ENCODE measurements around the gene ATP5PO. TPM values are rescaled to one million over a fixed set of nuclear protein-coding genes. Genes with fewer than 3 reads are reported as not detected.
A peak's percentile ranks its signal among the peaks of the same experiment; 100 is the strongest.

ATP5PO gene
- total RNA-seq, 1 experiment from 2014 or later = 386 TPM

GRCh38 chr21:33897739-33898138 is 17.9 kb downstream of the ATP5PO start:
- Histone ChIP-seq H2AFZ (ENCODE audit: low read length) (no peak overlapping the region), H3K36me3 (ENCODE audit: low read depth, low read length) (peaks cover 6% of the 10 kb centered on the region; the same call in 1 of the 2 replicates), H3K27ac (ENCODE audit: low read length) (no peak overlapping the region), H4K20me1 (ENCODE audit: low read length) (no peaks in the 10 kb centered on the region), H3K4me3 (ENCODE audit: low read length) (no peak overlapping the region), H3K9ac (ENCODE audit: low read length) (no peak overlapping the region), H3K9me2 (replicated peaks; ENCODE audit: low read length) (no peaks in the 10 kb centered on the region), H3K9me3 (ENCODE audit: low read length) (no peaks in the 10 kb centered on the region), H3K79me2 (ENCODE audit: low read length) (no peaks in the 10 kb centered on the region), H3F3A (ENCODE audit: low read length, unreplicated experiment) (no peaks in the 10 kb centered on the region), H3K27me3 (ENCODE audit: low read length) (no peaks in the 10 kb centered on the region), H3K4me1 (ENCODE audit: insufficient read depth, low read length) (peaks cover 13% of the 10 kb centered on the region), H3K4me2 (ENCODE audit: low read length) (no peak overlapping the region)
- ChIA-PET POLR2A (ENCODE audit: unreplicated experiment) (no interaction called here), CTCF (interaction anchor here (0.6 kb wide), 1 partner anchor 35 kb away, joined by 3 read pairs; no protein-coding TSS in a partner anchor)
- no TSS peak for BruUV-seq (replicated peaks)
- intact Hi-C loops (cut with micrococcal nuclease) = no loop called here
- no peak for DNase-seq
- ATAC-seq = no peak
- no peak for TF ChIP-seq CTCF (conservative IDR thresholded peaks at IDR 0.05; ENCODE audit: low read depth, low read length)
- TF ChIP-seq EZH2phosphoT487 (IDR thresholded peaks at IDR 0.05; ENCODE audit: borderline replicate concordance, low read length) = no peak
- no peak for TF ChIP-seq EZH2 (IDR thresholded peaks at IDR 0.05; ENCODE audit: low read length, unreplicated experiment)

- DNase-seq (no peak), ATAC-seq (no peak)
- Histone ChIP-seq H3K36me3 (ENCODE audit: low read depth, low read length) (peaks cover 3% of the 10 kb centered on the region; the same call in 1 of the 2 replicates), H3K27ac (ENCODE audit: low read length) (no peak overlapping the region), H3K9me3 (ENCODE audit: low read length) (no peaks in the 10 kb centered on the region), H3F3A (ENCODE audit: low read length, unreplicated experiment) (no peaks in the 10 kb centered on the region), H3K4me2 (ENCODE audit: low read length) (no peak overlapping the region), H2AFZ (ENCODE audit: low read length) (no peak overlapping the region), H3K4me3 (ENCODE audit: low read length) (no peak overlapping the region), H3K79me2 (ENCODE audit: low read length) (no peaks in the 10 kb centered on the region), H4K20me1 (ENCODE audit: low read length) (no peaks in the 10 kb centered on the region), H3K27me3 (ENCODE audit: low read length) (no peaks in the 10 kb centered on the region), H3K4me1 (ENCODE audit: insufficient read depth, low read length) (peaks cover 13% of the 10 kb centered on the region), H3K9me2 (replicated peaks; ENCODE audit: low read length) (no peaks in the 10 kb centered on the region), H3K9ac (ENCODE audit: low read length) (no peak overlapping the region)
- intact Hi-C loops (cut with micrococcal nuclease) = no loop called here
- TF ChIP-seq EZH2phosphoT487 (IDR thresholded peaks at IDR 0.05; ENCODE audit: borderline replicate concordance, low read length) = no peak
- TF ChIP-seq CTCF (conservative IDR thresholded peaks at IDR 0.05; ENCODE audit: low read depth, low read length) = no peak
- TF ChIP-seq EZH2 (IDR thresholded peaks at IDR 0.05; ENCODE audit: low read length, unreplicated experiment) = no peak
- CTCF ChIA-PET = interaction anchor here (0.6 kb wide), 1 partner anchor 35 kb away, joined by 3 read pairs; no protein-coding TSS in a partner anchor
- BruUV-seq (replicated peaks) = no TSS peak
- POLR2A ChIA-PET (ENCODE audit: unreplicated experiment) = no interaction called here
Observed at GRCh38 chr21:33897098-33897497, 18.5 kb downstream of the ATP5PO start.

GRCh38 chr21:33896691-33897090 is 18.9 kb downstream of the ATP5PO start:
- ATAC-seq (no peak), DNase-seq (peak; percentile 28)
- TF ChIP-seq EZH2 (IDR thresholded peaks at IDR 0.05; ENCODE audit: low read length, unreplicated experiment) = no peak
- no peak for TF ChIP-seq EZH2phosphoT487 (IDR thresholded peaks at IDR 0.05; ENCODE audit: borderline replicate concordance, low read length)
- no peak for TF ChIP-seq CTCF (conservative IDR thresholded peaks at IDR 0.05; ENCODE audit: low read depth, low read length)
- POLR2A ChIA-PET (ENCODE audit: unreplicated experiment) = no interaction called here
- CTCF ChIA-PET = no interaction called here
- Histone ChIP-seq H3K9ac (ENCODE audit: low read length) (no peak overlapping the region), H3K4me2 (ENCODE audit: low read length) (no peak overlapping the region), H4K20me1 (ENCODE audit: low read length) (no peaks in the 10 kb centered on the region), H3K79me2 (ENCODE audit: low read length) (no peaks in the 10 kb centered on the region), H2AFZ (ENCODE audit: low read length) (no peak overlapping the region), H3F3A (ENCODE audit: low read length, unreplicated experiment) (no peaks in the 10 kb centered on the region), H3K36me3 (ENCODE audit: low read depth, low read length) (peaks cover 3% of the 10 kb centered on the region; the same call in 1 of the 2 replicates), H3K4me1 (ENCODE audit: insufficient read depth, low read length) (peaks cover 13% of the 10 kb centered on the region), H3K27ac (ENCODE audit: low read length) (no peak overlapping the region), H3K9me3 (ENCODE audit: low read length) (no peaks in the 10 kb centered on the region), H3K4me3 (ENCODE audit: low read length) (no peak overlapping the region), H3K27me3 (ENCODE audit: low read length) (no peaks in the 10 kb centered on the region), H3K9me2 (replicated peaks; ENCODE audit: low read length) (no peaks in the 10 kb centered on the region)
- BruUV-seq (replicated peaks) = no TSS peak
- intact Hi-C loops (cut with micrococcal nuclease) = no loop called here
